ENCODE measurements around the gene CTXND1. TPM values are rescaled to one million over a fixed set of nuclear protein-coding genes. Genes with fewer than 3 reads are reported as not detected.

Gene CTXND1
- total and polyA plus RNA-seq, 2 of the 4 experiments (the other 2 are of a cell fraction), result not detected

GRCh38 chr15:80251428-80252120 lies 439 bp downstream of the CTXND1 start:
- no peaks in the 10 kb centered on the region for H3K9me1 ChIP-seq (ENCODE audit: insufficient read depth, low read length)
- H4K8ac ChIP-seq (ENCODE audit: low read depth in 2 of 2, low read length in 2 of 2), result no peak overlapping the region
- no peak overlapping the region for H2BK20ac ChIP-seq (ENCODE audit: low read depth, low read length)
- no peak overlapping the region for H2BK5ac ChIP-seq (ENCODE audit: low read depth, low read length, poor library complexity, severe bottlenecking)
- ATAC-seq (ENCODE audit: low read depth) (peak; percentile 61), DNase-seq (no peak)
- H3K9me3 ChIP-seq (ENCODE audit: control insufficient read depth, insufficient read depth, low read length), result peaks cover 3% of the 10 kb centered on the region; the same call in 1 of the 2 replicates
- H4K5ac ChIP-seq (ENCODE audit: low read depth, low read length), result no peak overlapping the region
- POLR2A ChIA-PET (ENCODE audit: unreplicated experiment), result no interaction called here
- BruUV-seq (replicated peaks), result no TSS peak
- H3K9ac ChIP-seq (ENCODE audit: low read depth, low read length), result no peak overlapping the region
- peak overlapping the region; percentile 84 for H3K4me2 ChIP-seq (ENCODE audit: low read depth, low read length)
- no peak overlapping the region for H2AK9ac ChIP-seq (replicated peaks; ENCODE audit: low read depth, low read length, poor library complexity)
- no peak overlapping the region for H3K14ac ChIP-seq (replicated peaks; ENCODE audit: low read depth, low read length)
- H4K91ac ChIP-seq (ENCODE audit: insufficient read depth, low read depth, low read length), result no peak overlapping the region
- H2AFZ ChIP-seq (replicated peaks; ENCODE audit: low read length, poor library complexity), result peak overlapping the region; percentile 60
- CTCF ChIA-PET, result no interaction called here
- H2BK15ac ChIP-seq (ENCODE audit: low read depth, low read length), result no peak overlapping the region
- H3K79me1 ChIP-seq (ENCODE audit: low read depth in 1 of 2, low read length in 2 of 2), result no peaks in the 10 kb centered on the region
- H3K36me3 ChIP-seq (ENCODE audit: control insufficient read depth, insufficient read depth, low read length), result no peaks in the 10 kb centered on the region
- dilution Hi-C loops (cut with HindIII; ENCODE audit: low sequenced_read_pairs, unreplicated experiment) (no loop called here), intact Hi-C loops (cut with micrococcal nuclease) (no loop called here), in situ Hi-C loops (cut with MboI; ENCODE audit: low sequenced_read_pairs) (no loop called here)
- no peak overlapping the region for H3K27ac ChIP-seq (ENCODE audit: insufficient read depth, low read length)
- H3K4me1 ChIP-seq (ENCODE audit: control insufficient read depth, insufficient read depth, low read length), result peaks cover 2% of the 10 kb centered on the region; the same call in 1 of the 2 replicates
- peaks cover 73% of the 10 kb centered on the region for H3K27me3 ChIP-seq (ENCODE audit: control insufficient read depth, insufficient read depth, low read length)
- no peak overlapping the region for H3K4ac ChIP-seq (ENCODE audit: low read depth, low read length)
- no peak overlapping the region for H2AK5ac ChIP-seq (ENCODE audit: low read depth, low read length)
- 1% methylated on average over 50 of the region's 79 CpGs; no CpG with 5 or more reads in 1 of the 2 experiments for WGBS, 2 experiments (ENCODE audit: extremely low coverage in 2 of 2, insufficient read length in 1 of 2)
- H3K23ac ChIP-seq (ENCODE audit: low read depth, low read length), result peak overlapping the region; percentile 65
- H4K20me1 ChIP-seq (ENCODE audit: insufficient read depth, low read length), result no peaks in the 10 kb centered on the region
- H2BK120ac ChIP-seq (ENCODE audit: low read depth, low read length), result no peak overlapping the region
- peak overlapping the region; percentile 36 for H3K4me3 ChIP-seq (ENCODE audit: insufficient read depth, low read depth, low read length)
- H3K56ac ChIP-seq (ENCODE audit: extremely low read depth, insufficient read depth, low read length), result no peak overlapping the region
- H3K18ac ChIP-seq (ENCODE audit: low read depth, low read length), result no peak overlapping the region
- TF ChIP-seq NFE2L2 (IDR thresholded peaks at IDR 0.05; ENCODE audit: low read depth, low read length), result no peak
- no peak for TF ChIP-seq MXI1 (IDR thresholded peaks at IDR 0.05; ENCODE audit: borderline replicate concordance, low read depth, low read length)
- TF ChIP-seq SMC3 (IDR thresholded peaks at IDR 0.05; ENCODE audit: low read depth, low read length), result no peak
- no peak for TF ChIP-seq POLR2A (IDR thresholded peaks at IDR 0.05; ENCODE audit: low read depth, low read length)
- TF ChIP-seq RAD21 (IDR thresholded peaks at IDR 0.05; ENCODE audit: low read length), result no peak
- no peak for TF ChIP-seq CTCF (conservative IDR thresholded peaks at IDR 0.05; ENCODE audit: low read depth, low read length)
- TF ChIP-seq ELK1 (IDR thresholded peaks at IDR 0.05; ENCODE audit: borderline replicate concordance, low read depth, low read length), result no peak
- no peak for TF ChIP-seq RFX5 (IDR thresholded peaks at IDR 0.05; ENCODE audit: low read depth, low read length)
- no peak for TF ChIP-seq CEBPB (IDR thresholded peaks at IDR 0.05; ENCODE audit: low read depth, low read length)
- TF ChIP-seq RCOR1 (IDR thresholded peaks at IDR 0.05; ENCODE audit: insufficient replicate concordance, low read length), result no peak
- TF ChIP-seq FOS (IDR thresholded peaks at IDR 0.05; ENCODE audit: low read depth, low read length), result no peak
- TF ChIP-seq USF2 (IDR thresholded peaks at IDR 0.05; ENCODE audit: low read depth, low read length), result no peak

All from IMR-90 (cell line).